Measurements from ENCODE around the gene LRMDA.

DNA sequence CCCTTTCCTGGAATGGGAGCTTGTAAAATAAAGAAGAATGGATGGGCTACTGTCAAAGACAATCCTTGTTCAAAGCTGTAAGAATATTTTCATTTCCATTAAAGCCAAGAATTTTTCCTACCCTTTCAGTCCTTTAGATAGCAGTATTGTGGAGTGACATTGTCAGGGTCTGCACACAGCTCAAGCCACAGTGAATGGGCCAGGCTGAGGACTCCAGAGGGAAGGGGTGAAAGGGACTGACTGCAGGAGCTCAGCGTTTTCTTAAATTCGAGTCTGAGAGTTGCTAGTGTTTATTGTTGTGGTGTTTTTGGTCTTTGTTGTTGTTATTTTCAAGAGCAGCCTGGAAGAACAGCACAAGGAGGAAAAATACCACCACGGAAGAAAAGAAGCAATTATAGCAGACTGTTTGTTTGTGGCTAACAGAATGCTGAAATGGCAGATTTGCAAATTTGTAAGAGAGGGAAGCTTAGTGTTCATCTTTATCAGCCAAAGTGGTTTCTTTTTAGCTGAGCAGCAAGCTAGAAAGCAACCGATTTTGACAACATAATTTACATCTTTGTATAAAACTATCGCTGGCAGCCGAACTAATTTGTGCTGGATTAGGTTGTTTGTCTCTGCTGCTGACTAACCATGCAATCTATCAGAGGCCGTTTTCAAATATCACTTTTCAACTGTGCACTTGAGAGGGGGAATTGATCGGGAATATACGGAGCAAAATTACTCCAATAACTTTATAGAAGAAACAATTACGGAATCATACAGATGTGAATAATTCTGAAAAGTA, 192.1 kb downstream of the LRMDA start:
- TF ChIP-seq, protein P1, sequence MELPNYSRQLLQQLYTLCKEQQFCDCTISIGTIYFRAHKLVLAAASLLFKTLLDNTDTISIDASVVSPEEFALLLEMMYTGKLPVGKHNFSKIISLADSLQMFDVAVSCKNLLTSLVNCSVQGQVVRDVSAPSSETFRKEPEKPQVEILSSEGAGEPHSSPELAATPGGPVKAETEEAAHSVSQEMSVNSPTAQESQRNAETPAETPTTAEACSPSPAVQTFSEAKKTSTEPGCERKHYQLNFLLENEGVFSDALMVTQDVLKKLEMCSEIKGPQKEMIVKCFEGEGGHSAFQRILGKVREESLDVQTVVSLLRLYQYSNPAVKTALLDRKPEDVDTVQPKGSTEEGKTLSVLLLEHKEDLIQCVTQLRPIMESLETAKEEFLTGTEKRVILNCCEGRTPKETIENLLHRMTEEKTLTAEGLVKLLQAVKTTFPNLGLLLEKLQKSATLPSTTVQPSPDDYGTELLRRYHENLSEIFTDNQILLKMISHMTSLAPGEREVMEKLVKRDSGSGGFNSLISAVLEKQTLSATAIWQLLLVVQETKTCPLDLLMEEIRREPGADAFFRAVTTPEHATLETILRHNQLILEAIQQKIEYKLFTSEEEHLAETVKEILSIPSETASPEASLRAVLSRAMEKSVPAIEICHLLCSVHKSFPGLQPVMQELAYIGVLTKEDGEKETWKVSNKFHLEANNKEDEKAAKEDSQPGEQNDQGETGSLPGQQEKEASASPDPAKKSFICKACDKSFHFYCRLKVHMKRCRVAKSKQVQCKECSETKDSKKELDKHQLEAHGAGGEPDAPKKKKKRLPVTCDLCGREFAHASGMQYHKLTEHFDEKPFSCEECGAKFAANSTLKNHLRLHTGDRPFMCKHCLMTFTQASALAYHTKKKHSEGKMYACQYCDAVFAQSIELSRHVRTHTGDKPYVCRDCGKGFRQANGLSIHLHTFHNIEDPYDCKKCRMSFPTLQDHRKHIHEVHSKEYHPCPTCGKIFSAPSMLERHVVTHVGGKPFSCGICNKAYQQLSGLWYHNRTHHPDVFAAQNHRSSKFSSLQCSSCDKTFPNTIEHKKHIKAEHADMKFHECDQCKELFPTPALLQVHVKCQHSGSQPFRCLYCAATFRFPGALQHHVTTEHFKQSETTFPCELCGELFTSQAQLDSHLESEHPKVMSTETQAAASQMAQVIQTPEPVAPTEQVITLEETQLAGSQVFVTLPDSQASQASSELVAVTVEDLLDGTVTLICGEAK (IDR thresholded peaks at IDR 0.05; ENCODE audit: borderline replicate concordance) = no peak
- TF ChIP-seq CBFB (IDR thresholded peaks at IDR 0.05; ENCODE audit: low read depth) = no peak
- TF ChIP-seq, protein P2, sequence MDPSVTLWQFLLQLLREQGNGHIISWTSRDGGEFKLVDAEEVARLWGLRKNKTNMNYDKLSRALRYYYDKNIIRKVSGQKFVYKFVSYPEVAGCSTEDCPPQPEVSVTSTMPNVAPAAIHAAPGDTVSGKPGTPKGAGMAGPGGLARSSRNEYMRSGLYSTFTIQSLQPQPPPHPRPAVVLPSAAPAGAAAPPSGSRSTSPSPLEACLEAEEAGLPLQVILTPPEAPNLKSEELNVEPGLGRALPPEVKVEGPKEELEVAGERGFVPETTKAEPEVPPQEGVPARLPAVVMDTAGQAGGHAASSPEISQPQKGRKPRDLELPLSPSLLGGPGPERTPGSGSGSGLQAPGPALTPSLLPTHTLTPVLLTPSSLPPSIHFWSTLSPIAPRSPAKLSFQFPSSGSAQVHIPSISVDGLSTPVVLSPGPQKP (IDR thresholded peaks at IDR 0.05; ENCODE audit: low read depth, low read length) = no peak
- TF ChIP-seq, protein P3, sequence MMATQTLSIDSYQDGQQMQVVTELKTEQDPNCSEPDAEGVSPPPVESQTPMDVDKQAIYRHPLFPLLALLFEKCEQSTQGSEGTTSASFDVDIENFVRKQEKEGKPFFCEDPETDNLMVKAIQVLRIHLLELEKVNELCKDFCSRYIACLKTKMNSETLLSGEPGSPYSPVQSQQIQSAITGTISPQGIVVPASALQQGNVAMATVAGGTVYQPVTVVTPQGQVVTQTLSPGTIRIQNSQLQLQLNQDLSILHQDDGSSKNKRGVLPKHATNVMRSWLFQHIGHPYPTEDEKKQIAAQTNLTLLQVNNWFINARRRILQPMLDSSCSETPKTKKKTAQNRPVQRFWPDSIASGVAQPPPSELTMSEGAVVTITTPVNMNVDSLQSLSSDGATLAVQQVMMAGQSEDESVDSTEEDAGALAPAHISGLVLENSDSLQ (IDR thresholded peaks at IDR 0.05) = no peak
- no peak for TF ChIP-seq POLR2A (IDR thresholded peaks at IDR 0.05; ENCODE audit: low read depth, low read length)

Data from GM12878 (cell line).